GM18508 (cell line): Measurements from ENCODE around the gene LHFPL3.

ENCODE experiments used
- ATAC-seq: cut with Tn5 transposase; IDR thresholded peaks from one replicate; pipeline ENCODE4 v1.9.1; 2021; ENCODE audit warnings: moderate number of reproducible peaks; ENCODE audit not compliant: insufficient read depth, unreplicated experiment

Gene LHFPL3

GRCh38 chr7:104820836-104821535, 492.6 kb downstream of the LHFPL3 start:
- no peak for ATAC-seq

GRCh38 chr7:104823177-104823576, 494.8 kb downstream of the LHFPL3 start:
- ATAC-seq, result no peak

- ATAC-seq, result no peak
These were observed 496.7 kb downstream of the LHFPL3 start for GRCh38 chr7:104825099-104825498.

- ATAC-seq, result no peak
These were observed 497.7 kb downstream of the LHFPL3 start for GRCh38 chr7:104826135-104826534.

GRCh38 chr7:104836976-104837375, 508.6 kb downstream of the LHFPL3 start:
- ATAC-seq, result no peak

GRCh38 chr7:104838537-104839299, 510.3 kb downstream of the LHFPL3 start:
- no peak for ATAC-seq

- no peak for ATAC-seq
These were observed 511.4 kb downstream of the LHFPL3 start for GRCh38 chr7:104839842-104840241.

- no peak for ATAC-seq
These were observed 513.4 kb downstream of the LHFPL3 start for GRCh38 chr7:104841798-104842197.

- no peak for ATAC-seq
These were observed 514.8 kb downstream of the LHFPL3 start for GRCh38 chr7:104843198-104843597.

- ATAC-seq, result no peak
These were observed 517.2 kb downstream of the LHFPL3 start for GRCh38 chr7:104845557-104845956.

GRCh38 chr7:104846731-104847130, 518.3 kb downstream of the LHFPL3 start:
- ATAC-seq, result no peak

- ATAC-seq, result no peak
These were observed 520.0 kb downstream of the LHFPL3 start for GRCh38 chr7:104848138-104848990.

- ATAC-seq, result no peak
These were observed 522.0 kb downstream of the LHFPL3 start for GRCh38 chr7:104850374-104850773.

- ATAC-seq, result no peak
These were observed 522.9 kb downstream of the LHFPL3 start for GRCh38 chr7:104851268-104851667.

GRCh38 chr7:104852386-104852785, 524.0 kb downstream of the LHFPL3 start:
- no peak for ATAC-seq

- ATAC-seq, result no peak
These were observed 527.5 kb downstream of the LHFPL3 start for GRCh38 chr7:104855861-104856260.

GRCh38 chr7:104857458-104858425, 529.3 kb downstream of the LHFPL3 start:
- peak; percentile 83 for ATAC-seq

GRCh38 chr7:104859754-104860426, 531.5 kb downstream of the LHFPL3 start:
- ATAC-seq, result no peak

- no peak for ATAC-seq
These were observed 533.5 kb downstream of the LHFPL3 start for GRCh38 chr7:104861729-104862390.
